Liver (tissue), 9 donors: ENCODE data around the gene STAT5B. TPM values are rescaled to one million over a fixed set of nuclear protein-coding genes. Genes with fewer than 3 reads are reported as not detected.
A peak's percentile ranks its signal among the peaks of the same experiment; 100 is the strongest.

ENCODE experiments used
- DNase-seq: peaks from one replicate; pipeline ENCODE4 v3.0.0-alpha.2; 2017; ENCODE audit warnings: low spot score
- H3K27ac ChIP-seq, 2 donors: one replicate each; pipeline ENCODE4 v1.7.0; 2013; ENCODE audit warnings: inconsistent platforms in 2 of 2, low read length in 2 of 2, control low read depth in 1 of 2, low read depth in 1 of 2, mild to moderate bottlenecking in 1 of 2
- H3K27me3 ChIP-seq, 4 donors: one replicate each; pipeline versions ENCODE4 v1.6.1 to v1.7.0; 2013; ENCODE audit warnings: low read length in 3 of 4, inconsistent platforms in 1 of 4, mild to moderate bottlenecking in 1 of 4, moderate library complexity in 1 of 4; ENCODE audit not compliant: control insufficient read depth in 4 of 4, insufficient read depth in 4 of 4
- H3K36me3 ChIP-seq, 4 donors: one replicate each; pipeline versions ENCODE4 v1.6.1 to v1.7.0; 2013; ENCODE audit warnings: low read length in 3 of 4, mild to moderate bottlenecking in 3 of 4, low read depth in 1 of 4, moderate library complexity in 1 of 4; ENCODE audit not compliant: control insufficient read depth in 4 of 4, insufficient read depth in 3 of 4
- H3K4me1 ChIP-seq, 4 donors: one replicate each; pipeline versions ENCODE4 v1.6.1 to v1.7.0; 2013; ENCODE audit warnings: low read length in 3 of 4, mild to moderate bottlenecking in 3 of 4, moderate library complexity in 1 of 4; ENCODE audit not compliant: control insufficient read depth in 4 of 4, insufficient read depth in 4 of 4
- H3K4me3 ChIP-seq, 3 donors: one replicate each; pipeline versions ENCODE4 v1.6.1 to v1.7.0; 2013; ENCODE audit warnings: low read length in 3 of 3, control low read depth in 1 of 3, low read depth in 1 of 3, mild to moderate bottlenecking in 1 of 3
- H3K9ac ChIP-seq, 2 donors: one replicate each; pipeline ENCODE4 v1.7.0; 2013; ENCODE audit warnings: low read length in 2 of 2, mild to moderate bottlenecking in 2 of 2, moderate library complexity in 2 of 2, control low read depth in 1 of 2, low read depth in 1 of 2
- H3K9me3 ChIP-seq, 4 donors: one replicate each; pipeline versions ENCODE4 v1.6.1 to v1.7.0; 2013; ENCODE audit warnings: low read length in 3 of 4; ENCODE audit not compliant: control insufficient read depth in 4 of 4
- CTCF ChIP-seq: fragments of 150-350 bp; IDR thresholded peaks from 2 replicates; pipeline ENCODE4 v1.5.1; 2017; ENCODE audit warnings: improper control_type of control experiment, low read depth, low read length; ENCODE audit not compliant: missing input control
- EGR1 ChIP-seq, 2 donors: IDR thresholded peaks; 2 replicates each; pipeline ENCODE4 v1.6.1; 2016 to 2018; ENCODE audit warnings: antibody characterized with exemption in 2 of 2, low read depth in 2 of 2
- GABPA ChIP-seq, 2 donors: IDR thresholded peaks in 1 of 2; conservative IDR thresholded peaks in 1 of 2; 2 replicates each; pipeline ENCODE4 v1.6.1; 2016; ENCODE audit warnings: antibody characterized with exemption in 2 of 2, mild to moderate bottlenecking in 1 of 2, moderate library complexity in 1 of 2
- HNF4A ChIP-seq, 2 donors: conservative IDR thresholded peaks; 2 replicates each; pipeline ENCODE4 v1.6.1; 2016; ENCODE audit warnings: antibody characterized with exemption in 2 of 2, mild to moderate bottlenecking in 2 of 2
- HNF4G ChIP-seq: IDR thresholded peaks from 2 replicates; pipeline ENCODE4 v1.6.1; 2016; ENCODE audit warnings: antibody characterized with exemption
- NR2F2 ChIP-seq: IDR thresholded peaks from 2 replicates; pipeline ENCODE4 v1.6.1; 2016; ENCODE audit warnings: antibody characterized with exemption
- RAD21 ChIP-seq, 2 donors: IDR thresholded peaks; 2 replicates each; pipeline ENCODE4 v1.6.1; 2016; ENCODE audit warnings: antibody characterized with exemption in 2 of 2, mild to moderate bottlenecking in 2 of 2
- REST ChIP-seq: IDR thresholded peaks from 2 replicates; pipeline ENCODE4 v1.6.1; 2016; ENCODE audit warnings: antibody characterized with exemption, mild to moderate bottlenecking
- RXRA ChIP-seq, 2 donors: IDR thresholded peaks; 2 replicates each; pipeline ENCODE4 v1.6.1; 2017 to 2018; ENCODE audit warnings: antibody characterized with exemption in 2 of 2, mild to moderate bottlenecking in 1 of 2
- TAF1 ChIP-seq: conservative IDR thresholded peaks from 2 replicates; pipeline ENCODE4 v1.6.1; 2016; ENCODE audit warnings: antibody characterized with exemption, mild to moderate bottlenecking
- YY1 ChIP-seq: IDR thresholded peaks from 2 replicates; pipeline ENCODE4 v1.6.1; 2016; ENCODE audit warnings: antibody characterized with exemption, mild to moderate bottlenecking
- WGBS: extraction: QIAGEN DNeasy Blood & Tissue Kit; methylation state at CpG from one replicate; pipeline ENCODE4 v1.1.7; 2013; 5-methylcytosine and 5-hydroxymethylcytosine counted together
- polyA plus RNA-seq, 2 donors: library from polyadenylated mRNA; stranded (reverse) in 1 of 2; unstranded in 1 of 2; fragments of 200-250 nt in 1 of 2; fragments of >200 nt in 1 of 2; fragmentation: Nextera tagmentation in 1 of 2; extraction: Ambion mirVana in 1 of 2; gene quantifications; one replicate each; pipeline versions ENCODE4 v1.2.1 to v1.2.3, GENCODE V29; 2013 to 2015
- total RNA-seq, 2 donors: library from RNA; depleted of rRNA; stranded (reverse); fragments of >200 nt; gene quantifications; one replicate each; pipeline ENCODE4 v1.2.3, GENCODE V29; 2014
- donor health status: healthy.
- donor health status: healthy.
- donor health status: healthy.
- donor health status: healthy.
- donor health status: healthy.

The STAT5B gene
- total and polyA plus RNA-seq, 4 donors: 6.7 to 33.9 (median 21.6) TPM

- Histone ChIP-seq H3K27me3 (no peaks in the 10 kb centered on the region), H3K36me3 (no peaks in the 10 kb centered on the region), H3K9ac (no peak overlapping the region), H3K4me1 (no peaks in the 10 kb centered on the region), H3K4me3 (no peak overlapping the region), H3K9me3 (no peaks in the 10 kb centered on the region), H3K27ac (no peak overlapping the region)
- TF ChIP-seq HNF4G (no peak), NR2F2 (no peak), HNF4A (conservative IDR thresholded peaks at IDR 0.05) (peak in 1 of 2 donors; percentile 24), CTCF (peak; percentile 14)
- 57% methylated on average over 8 of the region's 8 CpGs for WGBS
- peak; percentile 50 for DNase-seq
Observed at GRCh38 chr17:42163113-42163512, 113.1 kb downstream of the STAT5B start.

- no peaks in the 10 kb centered on the region for H3K9me3 ChIP-seq
Observed at GRCh38 chr17:42160531-42160910, 115.7 kb downstream of the STAT5B start.

GRCh38 chr17:42159796-42160530, 116.2 kb downstream of the STAT5B start:
- no peak for DNase-seq
- no peak overlapping the region for H3K4me3 ChIP-seq
- H3K27ac ChIP-seq: no peak overlapping the region
- H3K9ac ChIP-seq: no peak overlapping the region
- WGBS: 78% methylated on average over 14 of the region's 14 CpGs
- H3K27me3 ChIP-seq: no peaks in the 10 kb centered on the region
- H3K36me3 ChIP-seq: no peaks in the 10 kb centered on the region
- peaks cover 0 to 4% (median 2%) of the 10 kb centered on the region in 4 donors for H3K4me1 ChIP-seq
- no peaks in the 10 kb centered on the region for H3K9me3 ChIP-seq
- TF ChIP-seq EGR1 (IDR thresholded peaks at IDR 0.05; ENCODE audit: low read depth in 2 of 2): no peak
- TF ChIP-seq REST: no peak
- TF ChIP-seq CTCF: no peak
- TF ChIP-seq YY1: no peak
- no peak for TF ChIP-seq GABPA (IDR thresholded peaks at IDR 0.05 in 1 of 2, conservative IDR thresholded peaks at IDR 0.05 in 1 of 2)
- no peak for TF ChIP-seq RAD21 (IDR thresholded peaks at IDR 0.05)

More at GRCh38 chr17:42160531-42160910, 115.7 kb downstream of the STAT5B start:
- Histone ChIP-seq H3K27ac (no peak overlapping the region), H3K27me3 (no peaks in the 10 kb centered on the region), H3K4me1 (peaks cover 0 to 1% (median under 1%) of the 10 kb centered on the region in 4 donors), H3K9ac (no peak overlapping the region), H3K36me3 (no peaks in the 10 kb centered on the region), H3K4me3 (no peak overlapping the region)
- WGBS: 95% methylated on average over 7 of the region's 7 CpGs
- TF ChIP-seq NR2F2 (no peak), TAF1 (no peak), RXRA (IDR thresholded peaks at IDR 0.05) (no peak), CTCF (no peak), YY1 (no peak)
- no peak for DNase-seq
